ENCODE data around the gene STAC2. TPM values are rescaled to one million over a fixed set of nuclear protein-coding genes. Genes with fewer than 3 reads are reported as not detected.
A peak's percentile ranks its signal among the peaks of the same experiment; 100 is the strongest.

The STAC2 gene
- total RNA-seq, 1 experiment from 2014 or later = 1.2 TPM

DNA sequence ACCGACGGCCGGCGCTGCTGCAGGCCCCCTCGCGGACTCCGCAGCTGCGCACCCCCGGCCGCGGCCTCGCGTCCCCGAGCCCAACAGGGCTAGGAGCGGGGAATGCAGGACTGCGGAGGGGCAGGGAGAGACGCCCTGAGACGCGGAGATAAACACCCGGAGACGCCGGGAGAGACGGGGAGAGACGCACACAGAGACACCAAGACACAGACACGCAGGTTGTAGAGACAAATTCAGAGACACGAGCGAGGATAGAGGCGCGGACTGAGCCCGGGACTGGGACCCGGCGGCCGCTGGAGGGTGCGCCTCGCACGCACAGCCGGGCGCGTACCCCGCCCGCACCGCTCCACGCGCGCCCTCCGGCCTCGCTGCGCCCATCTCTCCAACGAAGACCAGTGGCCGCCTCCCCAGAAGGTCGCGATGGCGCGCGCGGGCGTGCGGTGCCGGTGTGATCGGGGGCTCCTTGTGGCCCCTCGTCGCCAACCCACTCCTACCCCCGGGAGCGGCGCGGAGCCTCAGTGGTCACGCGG, 902 bp downstream of the STAC2 start:
- Mint-ChIP-seq H3K9me3 (ENCODE audit: unreplicated experiment) (no peaks in the 10 kb centered on the region), H3K27me3 (ENCODE audit: insufficient read depth, unreplicated experiment) (peaks cover 30% of the 10 kb centered on the region), H3K4me1 (ENCODE audit: insufficient read depth, unreplicated experiment) (peaks cover 28% of the 10 kb centered on the region), H3K36me3 (ENCODE audit: insufficient read depth, unreplicated experiment) (no peaks in the 10 kb centered on the region), H3K27ac (ENCODE audit: low read depth, unreplicated experiment) (no peak overlapping the region), H3K4me3 (ENCODE audit: unreplicated experiment) (peak overlapping the region; percentile 35)
- no peak for DNase-seq (ENCODE audit: unreplicated experiment)
- ChIA-PET POLR2A (no interaction called here), CTCF (no interaction called here)
- intact Hi-C loops (cut with micrococcal nuclease) = no loop called here
- no TSS peak for BruUV-seq (replicated peaks)
- TF ChIP-seq, protein P1, sequence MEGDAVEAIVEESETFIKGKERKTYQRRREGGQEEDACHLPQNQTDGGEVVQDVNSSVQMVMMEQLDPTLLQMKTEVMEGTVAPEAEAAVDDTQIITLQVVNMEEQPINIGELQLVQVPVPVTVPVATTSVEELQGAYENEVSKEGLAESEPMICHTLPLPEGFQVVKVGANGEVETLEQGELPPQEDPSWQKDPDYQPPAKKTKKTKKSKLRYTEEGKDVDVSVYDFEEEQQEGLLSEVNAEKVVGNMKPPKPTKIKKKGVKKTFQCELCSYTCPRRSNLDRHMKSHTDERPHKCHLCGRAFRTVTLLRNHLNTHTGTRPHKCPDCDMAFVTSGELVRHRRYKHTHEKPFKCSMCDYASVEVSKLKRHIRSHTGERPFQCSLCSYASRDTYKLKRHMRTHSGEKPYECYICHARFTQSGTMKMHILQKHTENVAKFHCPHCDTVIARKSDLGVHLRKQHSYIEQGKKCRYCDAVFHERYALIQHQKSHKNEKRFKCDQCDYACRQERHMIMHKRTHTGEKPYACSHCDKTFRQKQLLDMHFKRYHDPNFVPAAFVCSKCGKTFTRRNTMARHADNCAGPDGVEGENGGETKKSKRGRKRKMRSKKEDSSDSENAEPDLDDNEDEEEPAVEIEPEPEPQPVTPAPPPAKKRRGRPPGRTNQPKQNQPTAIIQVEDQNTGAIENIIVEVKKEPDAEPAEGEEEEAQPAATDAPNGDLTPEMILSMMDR (IDR thresholded peaks at IDR 0.05; ENCODE audit: unreplicated experiment) = no peak

DNA sequence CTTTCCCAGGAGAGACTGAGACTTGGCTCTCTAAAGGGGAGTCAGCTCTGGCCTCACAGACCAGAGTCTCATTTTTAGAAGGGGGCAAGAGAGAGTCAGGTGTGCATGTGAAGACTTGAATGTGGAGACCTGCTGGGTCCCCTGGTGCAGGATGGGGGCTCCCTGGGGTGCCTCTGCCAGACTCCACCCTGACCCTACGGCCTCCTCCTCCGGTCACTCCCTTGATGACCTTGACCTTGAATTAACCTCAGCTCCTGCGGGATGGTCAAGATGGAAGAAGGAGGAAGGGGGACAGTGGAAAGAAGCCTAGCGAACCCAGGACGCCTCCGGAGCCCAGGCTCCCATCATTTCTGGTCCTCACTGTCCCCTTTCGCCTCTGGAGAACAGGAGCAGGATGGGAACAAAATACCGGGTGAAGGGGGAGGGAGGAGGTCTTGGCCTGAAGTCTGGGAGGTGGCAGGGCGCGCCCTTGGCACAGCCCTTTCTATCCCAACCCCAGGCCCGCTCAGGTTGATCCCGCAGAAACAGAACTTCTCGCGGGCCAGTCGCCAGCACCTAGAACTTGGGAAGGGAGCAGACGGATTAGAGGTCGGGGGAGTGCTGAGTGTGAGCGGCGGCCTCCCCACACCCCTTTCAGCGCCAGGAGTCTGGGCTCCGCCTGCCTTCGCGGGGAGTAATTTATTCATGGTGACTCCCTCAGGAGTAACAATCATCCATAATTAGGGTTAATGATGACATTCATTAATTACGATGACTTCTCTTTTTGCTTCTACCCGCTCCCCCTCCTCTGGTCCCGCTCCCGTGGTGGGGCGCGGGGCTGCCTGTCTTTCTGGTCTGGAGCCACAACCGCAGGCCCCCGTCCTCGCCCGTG, 1.6 kb downstream of the STAC2 start:
- Mint-ChIP-seq H3K27ac (ENCODE audit: low read depth, unreplicated experiment) (no peak overlapping the region), H3K4me1 (ENCODE audit: insufficient read depth, unreplicated experiment) (peaks cover 24% of the 10 kb centered on the region), H3K4me3 (ENCODE audit: unreplicated experiment) (peak overlapping the region; percentile 35), H3K27me3 (ENCODE audit: insufficient read depth, unreplicated experiment) (peaks cover 30% of the 10 kb centered on the region), H3K36me3 (ENCODE audit: insufficient read depth, unreplicated experiment) (no peaks in the 10 kb centered on the region), H3K9me3 (ENCODE audit: unreplicated experiment) (no peaks in the 10 kb centered on the region)
- ChIA-PET POLR2A (interaction anchor here (1.0 to 1.9 kb wide), 2 partner anchors 11 to 24 kb away, joined by 4 to 8 read pairs; partner anchors contain the start of gene RPL19), CTCF (interaction anchor here (0.6 to 2.2 kb wide), 5 partner anchors 10 to 184 kb away, joined by 3 to 10 read pairs (median 4); no protein-coding TSS in a partner anchor)
- intact Hi-C loops (cut with micrococcal nuclease) = no loop called here
- TF ChIP-seq, protein P1 (IDR thresholded peaks at IDR 0.05; ENCODE audit: unreplicated experiment) = no peak
- BruUV-seq (replicated peaks) = no TSS peak
- no peak for DNase-seq (ENCODE audit: unreplicated experiment)

DNA sequence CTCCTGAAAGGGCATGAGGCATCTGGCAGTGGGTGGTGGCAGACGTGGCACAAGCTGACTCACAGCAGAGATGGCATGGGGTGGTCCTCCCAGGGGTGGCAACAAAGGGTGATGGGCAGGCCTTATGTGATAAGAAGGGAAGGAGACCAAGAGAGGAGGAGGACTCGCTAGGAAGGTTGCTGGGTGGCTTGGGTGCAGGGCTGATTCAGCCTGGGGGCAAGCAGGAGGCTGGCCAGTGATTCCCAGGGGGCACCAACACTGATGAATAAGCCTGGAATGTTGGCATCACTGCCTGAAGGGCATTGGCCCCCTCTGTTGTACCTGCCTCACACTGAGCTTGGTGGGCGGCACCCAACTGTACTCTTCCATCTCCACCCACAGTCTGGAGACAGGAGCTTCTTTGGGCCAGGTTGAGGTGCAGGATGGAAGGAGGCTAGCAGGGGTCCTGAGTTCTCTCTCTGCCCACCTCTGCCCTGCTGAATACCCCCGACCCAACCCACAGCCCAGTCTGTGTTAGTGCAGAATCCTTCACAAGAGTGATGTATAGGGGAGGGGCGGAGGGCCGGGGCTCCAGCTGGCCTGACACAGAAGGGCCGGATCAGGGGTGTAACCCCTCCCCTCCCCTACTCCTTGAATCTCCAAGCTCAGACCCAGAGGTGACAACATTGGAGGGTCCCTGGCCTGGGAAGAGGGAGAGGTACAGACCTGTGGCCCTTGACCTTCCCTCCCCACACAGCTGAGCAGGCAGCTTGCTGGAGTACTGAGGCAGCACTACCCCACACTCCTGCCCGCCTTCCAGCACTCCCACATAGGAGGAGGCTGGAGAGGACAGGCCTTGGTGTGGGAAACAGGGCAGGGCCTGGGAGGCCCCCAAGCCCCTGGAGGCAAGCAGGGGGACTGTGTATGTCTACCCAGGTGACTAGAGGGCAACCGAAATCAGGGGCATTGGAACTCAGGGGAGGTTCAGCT, 2.6 kb downstream of the STAC2 start:
- peak; percentile 69 for DNase-seq (ENCODE audit: unreplicated experiment)
- Mint-ChIP-seq H3K27ac (ENCODE audit: low read depth, unreplicated experiment) (peak overlapping the region; percentile 25), H3K9me3 (ENCODE audit: unreplicated experiment) (no peaks in the 10 kb centered on the region), H3K4me1 (ENCODE audit: insufficient read depth, unreplicated experiment) (peaks cover 25% of the 10 kb centered on the region), H3K27me3 (ENCODE audit: insufficient read depth, unreplicated experiment) (peaks cover 30% of the 10 kb centered on the region), H3K4me3 (ENCODE audit: unreplicated experiment) (peak overlapping the region; percentile 17), H3K36me3 (ENCODE audit: insufficient read depth, unreplicated experiment) (no peaks in the 10 kb centered on the region)
- ChIA-PET POLR2A (interaction anchor here (1.0 to 1.9 kb wide), 2 partner anchors 10 to 23 kb away, joined by 4 to 8 read pairs; partner anchors contain the start of gene RPL19), CTCF (interaction anchor here (0.6 to 2.5 kb wide), 6 partner anchors 9 to 183 kb away, joined by 3 to 10 read pairs (median 6); no protein-coding TSS in a partner anchor)
- intact Hi-C loops (cut with micrococcal nuclease) = no loop called here
- no TSS peak for BruUV-seq (replicated peaks)
- TF ChIP-seq, protein P1 (IDR thresholded peaks at IDR 0.05; ENCODE audit: unreplicated experiment) = no peak

Data from MCF 10A (cell line).